ENCODE data around the gene DAGLA.

DAGLA gene

DNA sequence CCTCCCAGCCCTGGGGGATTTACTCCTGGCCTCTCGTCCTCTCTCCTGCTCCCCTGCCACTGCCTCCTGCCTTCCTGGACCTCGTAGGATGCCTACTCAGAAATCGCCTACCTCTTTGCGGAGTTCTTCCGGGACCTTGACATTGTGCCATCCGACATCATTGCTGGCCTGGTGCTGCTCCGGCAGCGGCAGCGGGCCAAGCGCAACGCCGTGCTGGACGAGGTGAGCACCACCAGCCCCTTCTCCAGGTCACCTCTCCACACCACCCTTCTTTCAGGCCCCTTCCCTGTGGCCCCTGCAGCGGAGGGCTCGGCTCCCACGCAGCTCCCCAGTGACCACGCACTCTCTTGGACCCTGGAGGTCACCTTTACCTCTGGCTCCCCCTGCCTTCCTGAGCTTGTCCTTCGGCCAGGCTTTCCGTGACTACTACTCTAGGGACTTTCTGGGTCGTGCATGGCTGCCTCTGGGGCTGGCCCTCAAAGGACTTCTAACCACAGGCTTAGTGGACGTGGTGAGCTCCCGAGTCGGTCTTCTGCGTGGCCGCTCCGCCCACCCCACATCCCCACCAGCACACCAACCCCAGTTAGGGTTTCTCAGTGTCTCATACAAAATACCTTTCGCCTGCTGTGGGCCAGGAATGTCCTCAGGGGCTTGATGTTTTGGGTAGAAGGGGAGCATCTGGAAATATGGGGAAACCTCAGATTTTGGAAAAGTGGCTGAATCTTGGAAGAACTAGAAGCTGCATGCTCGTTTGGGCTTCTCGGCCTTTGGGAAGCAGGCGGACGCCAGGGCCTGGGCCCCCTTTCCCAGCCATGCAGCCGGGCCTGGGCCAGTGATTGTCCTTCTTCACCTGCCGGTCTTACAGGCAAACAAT lies 48.1 kb downstream of the DAGLA start:
- DNase-seq (ENCODE audit: low read depth in 3 of 3): no peak

DNA sequence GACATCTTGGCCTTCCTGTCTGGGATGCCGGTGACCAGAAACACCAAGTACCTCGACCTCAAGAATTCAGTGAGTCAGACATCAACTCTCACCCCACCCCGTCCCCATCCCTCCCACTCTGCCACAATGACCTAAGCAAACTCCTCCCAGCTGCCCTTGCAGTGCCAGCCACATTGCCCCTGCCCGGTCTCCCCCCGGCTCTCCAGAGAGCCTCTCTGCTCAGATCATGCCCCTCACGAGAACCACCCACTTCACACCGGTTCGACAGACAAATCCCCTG lies 48.7 kb downstream of the DAGLA start:
- DNase-seq (ENCODE audit: low read depth in 3 of 3): no peak

DNA sequence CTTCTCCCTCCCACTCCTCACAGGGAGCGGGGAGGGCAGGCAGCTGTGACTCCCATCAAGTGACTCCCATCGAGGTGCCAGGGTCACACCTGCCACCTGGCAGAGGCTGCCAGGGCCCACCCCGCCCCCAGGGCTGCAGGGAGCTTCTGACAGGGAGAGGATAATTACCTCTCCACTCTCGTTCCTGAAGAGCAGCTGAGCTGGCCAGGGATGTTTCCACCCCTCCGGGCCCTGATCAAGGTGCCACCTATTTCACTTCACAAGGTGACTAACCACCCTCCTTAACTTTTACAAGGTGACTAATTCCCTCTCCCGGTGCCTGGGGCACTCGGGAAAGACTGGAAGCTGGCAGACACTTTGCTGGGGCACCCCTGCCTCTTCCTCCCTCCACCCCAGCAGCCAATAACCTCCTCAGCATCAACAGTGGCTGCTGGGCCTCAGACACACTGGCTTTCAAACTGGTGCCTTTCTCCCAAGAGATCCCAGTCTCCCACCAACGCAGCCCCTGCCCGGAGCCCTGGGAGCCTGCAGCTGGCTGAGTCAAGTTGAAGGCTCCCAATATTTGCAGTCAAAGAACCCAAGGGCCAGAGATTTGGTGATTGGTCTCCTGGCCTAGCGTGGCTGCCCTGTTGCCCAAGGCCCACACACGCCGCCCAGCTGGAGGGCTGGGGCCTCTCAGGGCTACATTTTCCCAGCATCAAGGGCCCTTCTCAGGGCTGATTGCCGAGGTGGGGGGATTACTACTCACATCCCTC lies 50.2 kb downstream of the DAGLA start:
- no peak for DNase-seq (ENCODE audit: low read depth in 3 of 3)

DNA sequence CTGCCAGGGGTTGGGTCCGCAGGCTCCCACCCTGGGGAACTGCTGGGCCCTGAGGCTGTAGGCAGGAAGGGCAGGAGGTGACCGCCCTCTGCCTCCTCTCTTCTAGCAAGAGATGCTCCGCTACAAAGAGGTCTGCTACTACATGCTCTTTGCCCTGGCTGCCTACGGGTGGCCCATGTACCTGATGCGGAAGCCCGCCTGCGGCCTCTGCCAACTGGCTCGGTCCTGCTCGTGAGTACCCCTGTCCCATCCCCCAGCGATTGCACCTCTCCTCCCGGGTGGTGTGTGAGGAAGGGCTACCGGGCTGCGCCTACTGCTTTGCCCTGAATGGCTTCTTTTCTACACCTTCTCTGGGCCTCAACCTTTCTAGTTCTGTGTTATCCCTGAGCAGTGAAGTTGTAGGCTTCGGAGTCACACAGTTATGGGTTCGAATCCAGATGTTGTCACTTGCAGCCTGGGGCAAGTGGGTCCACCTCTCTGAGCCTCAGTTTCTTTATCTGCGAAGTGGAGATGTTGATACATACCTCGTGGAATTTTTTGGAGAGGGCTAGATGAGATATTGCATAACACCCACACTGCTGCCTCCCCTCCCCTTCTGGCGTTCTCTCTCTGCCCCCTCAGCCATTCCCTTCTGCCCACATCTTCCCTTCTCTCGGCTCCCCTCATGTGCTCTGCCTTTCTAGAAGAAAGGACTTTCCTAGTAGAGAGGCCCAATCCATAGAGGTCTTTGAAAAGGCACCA lies 51.2 kb downstream of the DAGLA start:
- DNase-seq (ENCODE audit: low read depth in 3 of 3): no peak

DNA sequence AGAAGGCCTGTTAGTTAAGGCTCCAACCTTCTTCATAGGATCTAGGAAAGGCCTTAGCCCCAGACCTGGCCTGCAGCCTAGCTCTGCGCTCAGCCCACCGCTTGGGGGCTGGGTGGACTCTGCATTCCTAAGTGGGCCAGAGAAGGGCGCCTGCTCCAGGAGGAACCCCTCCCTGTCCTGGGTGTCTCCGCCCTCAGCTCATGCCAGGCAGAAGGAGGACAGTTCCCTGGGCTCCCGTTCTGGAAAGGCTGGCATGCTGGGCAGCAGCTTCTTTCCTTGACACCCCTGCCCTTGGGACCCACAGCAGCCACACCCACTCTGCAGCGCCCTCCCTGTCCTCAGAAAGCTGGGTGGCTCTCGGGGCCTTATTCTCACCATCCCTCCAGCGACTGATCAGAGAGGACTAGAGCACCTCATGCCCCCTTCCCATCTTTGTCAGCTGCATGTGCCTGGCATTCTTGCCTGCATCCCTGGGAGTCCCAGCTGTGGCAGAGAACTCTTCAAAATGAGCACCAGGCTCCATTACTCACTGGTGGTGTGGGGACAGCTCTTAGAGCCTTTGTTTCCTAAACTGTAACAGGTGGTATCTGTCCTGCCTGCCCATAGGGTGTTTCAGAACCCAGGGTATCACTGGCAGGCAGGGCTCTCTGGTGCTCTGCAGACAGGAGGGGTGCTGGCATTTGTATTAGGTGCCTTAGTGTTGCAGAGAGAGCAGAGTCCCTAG lies 51.9 kb downstream of the DAGLA start:
- DNase-seq (ENCODE audit: low read depth in 3 of 3): no peak

DNA sequence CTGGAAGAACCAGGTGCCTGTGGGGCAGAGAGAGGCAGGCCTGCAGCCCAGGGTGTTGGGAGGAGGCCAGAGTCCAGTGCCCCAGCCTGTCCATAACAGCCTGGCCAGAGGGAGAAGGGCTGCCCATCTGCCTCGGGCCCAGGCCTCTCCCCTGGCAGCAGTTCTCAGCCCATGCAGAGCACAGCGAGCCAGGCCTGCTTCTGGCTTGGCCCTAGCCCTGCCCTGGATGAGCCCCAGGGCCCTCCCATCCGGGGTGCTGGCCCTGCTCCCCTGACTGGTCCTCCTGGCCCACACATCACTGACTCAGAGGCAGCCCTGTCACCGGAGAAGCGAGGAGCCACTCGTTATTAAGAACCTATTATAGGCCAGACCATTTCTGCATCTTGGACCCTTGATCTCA lies 52.5 kb downstream of the DAGLA start:
- no peak for DNase-seq (ENCODE audit: low read depth in 3 of 3)

DNA sequence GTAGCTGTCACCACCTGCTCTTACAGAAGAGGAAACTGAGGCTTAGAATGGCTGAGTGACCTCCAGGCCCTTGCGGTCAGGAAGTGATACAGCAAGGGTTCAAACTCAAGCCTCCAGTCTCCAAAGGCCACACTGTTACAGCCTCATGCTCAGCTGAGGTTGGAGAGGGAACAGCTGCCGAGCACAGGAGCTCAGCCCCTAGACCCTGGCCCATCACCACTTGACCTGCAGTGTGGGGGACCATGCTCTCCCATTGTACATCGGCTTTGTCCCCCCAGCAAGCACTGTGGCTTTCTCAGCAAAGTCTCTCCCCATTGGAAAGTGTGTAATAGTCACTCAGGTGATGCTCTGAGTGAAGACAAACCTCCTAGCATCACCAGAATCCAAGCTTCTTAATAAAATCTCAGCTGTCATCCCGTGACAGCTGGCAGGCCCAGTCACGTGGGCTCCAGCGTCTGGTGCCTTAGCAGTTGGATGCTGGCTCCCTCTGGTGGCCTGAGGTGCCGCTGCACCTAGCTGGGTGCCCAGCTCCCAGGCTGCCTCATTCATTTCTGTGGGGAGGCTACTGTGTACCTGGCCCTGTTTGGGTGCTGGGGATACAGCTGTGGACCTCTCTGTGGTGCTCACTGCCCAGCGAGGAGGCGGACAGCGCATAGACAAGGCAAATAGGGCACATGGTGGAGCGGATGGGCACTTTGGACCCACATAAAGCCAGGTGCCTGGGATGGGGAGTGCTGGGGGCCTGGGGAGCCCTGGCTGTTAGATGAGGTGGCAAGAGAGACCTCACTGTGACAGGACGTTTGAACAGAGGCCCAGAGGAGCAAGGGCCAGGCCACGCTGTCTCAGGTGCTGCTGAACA lies 53.2 kb downstream of the DAGLA start:
- DNase-seq (ENCODE audit: low read depth in 3 of 3): peak; percentile 66 to 72 (median 69)

DNA sequence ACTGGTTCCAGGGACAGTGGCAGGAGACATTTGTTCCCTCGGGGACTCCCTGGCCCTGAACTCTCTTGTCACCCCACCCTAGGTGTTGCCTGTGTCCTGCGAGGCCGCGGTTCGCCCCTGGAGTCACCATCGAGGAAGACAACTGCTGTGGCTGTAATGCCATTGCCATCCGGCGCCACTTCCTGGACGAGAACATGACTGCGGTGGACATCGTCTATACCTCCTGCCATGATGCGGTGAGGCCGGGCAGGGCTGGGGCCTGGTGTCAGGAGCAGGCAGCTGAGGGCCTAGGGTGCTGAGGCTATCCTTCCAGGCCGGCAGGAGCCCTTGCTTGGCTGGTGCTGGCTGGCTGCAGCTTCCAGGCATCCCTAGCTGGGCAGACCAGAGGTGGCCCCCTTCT lies 54.6 kb downstream of the DAGLA start:
- DNase-seq (ENCODE audit: low read depth in 3 of 3): no peak

DNA sequence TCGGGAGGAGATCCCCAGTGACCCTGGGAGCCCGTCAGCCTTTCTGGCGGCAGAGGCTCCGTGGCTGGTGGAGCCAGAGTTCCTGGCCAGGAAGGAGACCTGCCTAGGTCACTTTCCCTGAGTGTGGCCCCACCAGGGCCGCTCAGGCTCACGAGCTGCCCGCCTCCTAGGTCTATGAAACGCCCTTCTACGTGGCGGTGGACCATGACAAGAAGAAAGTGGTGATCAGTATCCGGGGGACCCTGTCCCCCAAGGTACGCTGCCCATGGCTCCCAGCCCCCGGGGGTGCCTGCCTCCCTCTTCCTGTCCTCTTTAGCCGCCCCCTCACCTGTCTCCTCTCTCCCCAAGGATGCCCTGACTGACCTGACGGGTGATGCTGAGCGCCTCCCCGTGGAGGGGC lies 55.2 kb downstream of the DAGLA start:
- DNase-seq (ENCODE audit: low read depth in 3 of 3): no peak

DNA sequence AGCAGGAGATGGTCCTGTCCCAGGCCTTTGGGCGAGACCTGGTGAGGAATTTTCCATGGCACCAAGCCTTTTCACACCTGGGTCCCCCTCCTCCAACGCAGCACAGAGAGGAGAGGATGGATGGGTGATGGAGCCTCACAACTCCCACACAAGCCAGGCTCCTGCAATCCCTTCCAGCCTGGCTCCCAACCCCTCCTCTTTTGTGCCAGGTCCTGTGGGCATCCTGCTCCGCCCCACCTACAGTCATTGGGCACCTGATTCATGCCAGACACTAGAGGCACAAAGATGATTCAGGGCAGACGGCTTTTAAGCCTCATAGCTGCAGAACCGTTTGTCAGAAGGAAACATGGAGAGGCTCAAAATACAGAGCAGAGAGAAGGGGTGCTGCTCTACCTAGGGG lies 56.1 kb downstream of the DAGLA start:
- no peak for DNase-seq (ENCODE audit: low read depth in 3 of 3)

DNA sequence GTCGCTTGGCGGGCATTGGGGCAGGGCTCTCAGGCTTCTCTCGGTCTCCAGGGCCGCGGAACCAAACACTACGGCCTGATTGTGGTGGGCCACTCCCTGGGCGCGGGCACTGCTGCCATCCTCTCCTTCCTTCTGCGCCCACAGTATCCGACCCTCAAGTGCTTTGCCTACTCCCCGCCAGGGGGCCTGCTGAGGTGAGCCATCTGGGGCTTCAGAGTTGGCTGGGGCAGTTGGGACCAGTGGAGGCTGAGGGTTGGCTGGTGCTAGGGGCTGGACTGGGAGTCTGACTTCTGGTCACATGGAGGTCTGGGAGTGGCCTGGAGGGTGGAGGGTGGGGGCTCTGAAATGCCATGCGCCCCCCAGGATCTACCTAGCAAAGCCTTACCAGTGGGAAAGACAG lies 56.9 kb downstream of the DAGLA start:
- no peak for DNase-seq (ENCODE audit: low read depth in 3 of 3)

DNA sequence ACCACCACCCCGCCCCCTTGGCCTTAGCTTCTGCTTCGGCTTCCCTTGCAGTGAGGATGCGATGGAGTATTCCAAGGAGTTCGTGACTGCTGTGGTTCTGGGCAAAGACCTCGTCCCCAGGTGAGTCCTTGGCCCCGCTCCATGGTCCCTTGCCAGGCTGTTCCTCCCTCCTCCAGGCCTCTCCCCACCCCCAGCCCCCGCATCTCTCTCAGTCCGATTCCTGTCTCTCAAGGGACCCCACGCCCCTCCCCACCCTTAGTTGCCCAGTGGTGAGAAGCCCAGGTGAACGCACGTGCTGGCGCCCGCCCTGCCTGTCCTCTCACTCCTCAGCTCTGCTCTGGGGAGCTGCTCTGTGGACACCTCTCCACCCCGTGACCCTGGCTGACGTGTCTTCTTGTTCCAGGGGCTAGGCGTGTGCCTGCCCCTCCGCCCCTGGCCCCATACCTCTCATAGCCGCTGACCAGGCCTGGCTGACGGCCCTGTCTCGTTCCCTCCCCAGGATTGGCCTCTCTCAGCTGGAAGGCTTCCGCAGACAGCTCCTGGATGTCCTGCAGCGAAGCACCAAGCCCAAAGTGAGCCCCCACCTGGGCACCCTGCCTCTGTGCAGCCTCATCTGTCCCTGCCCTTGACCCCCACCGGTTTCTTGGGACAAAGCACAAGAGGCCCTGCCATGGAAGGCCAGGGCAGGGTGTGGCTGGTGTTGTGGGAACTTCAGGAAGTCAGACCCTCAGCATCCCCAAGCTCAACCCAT lies 57.6 kb downstream of the DAGLA start:
- no peak for DNase-seq (ENCODE audit: low read depth in 3 of 3)

DNA sequence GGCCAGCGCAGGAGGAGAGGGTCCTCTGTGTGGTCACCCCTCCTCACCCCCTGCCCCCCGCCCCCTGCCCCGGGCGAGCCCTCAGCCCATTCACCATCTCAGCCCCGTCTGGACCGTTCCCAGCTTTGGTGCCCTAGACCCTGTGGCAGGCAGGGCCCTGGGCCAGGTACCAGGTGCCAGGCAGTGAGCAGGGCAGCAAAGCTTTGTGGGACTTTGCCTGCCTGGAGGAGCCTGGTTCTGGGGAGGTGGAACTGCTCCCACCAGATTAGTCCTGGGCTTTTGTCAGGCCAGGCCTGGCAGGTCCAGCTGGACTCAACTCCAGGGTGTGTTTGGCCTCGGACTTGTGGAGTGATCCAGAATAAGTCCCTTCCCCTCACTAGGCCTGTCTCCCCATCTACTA lies 58.6 kb downstream of the DAGLA start:
- DNase-seq (ENCODE audit: low read depth in 3 of 3): no peak

DNA sequence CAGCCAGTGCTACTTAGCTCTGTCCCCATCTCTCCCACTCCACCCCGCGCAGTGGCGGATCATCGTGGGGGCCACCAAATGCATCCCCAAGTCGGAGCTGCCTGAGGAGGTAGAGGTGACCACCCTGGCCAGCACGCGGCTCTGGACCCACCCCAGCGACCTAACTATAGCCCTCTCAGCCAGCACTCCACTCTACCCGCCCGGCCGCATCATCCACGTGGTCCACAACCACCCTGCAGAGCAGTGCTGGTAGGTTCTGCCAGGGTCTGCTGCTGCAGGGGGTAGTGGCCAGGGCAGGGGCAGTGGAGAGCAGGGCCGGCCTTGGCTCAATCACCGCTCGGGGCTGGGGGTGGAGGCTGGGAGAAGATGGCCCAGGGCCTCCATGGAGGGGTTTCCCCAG lies 59.2 kb downstream of the DAGLA start:
- DNase-seq (ENCODE audit: low read depth in 3 of 3): no peak

DNA sequence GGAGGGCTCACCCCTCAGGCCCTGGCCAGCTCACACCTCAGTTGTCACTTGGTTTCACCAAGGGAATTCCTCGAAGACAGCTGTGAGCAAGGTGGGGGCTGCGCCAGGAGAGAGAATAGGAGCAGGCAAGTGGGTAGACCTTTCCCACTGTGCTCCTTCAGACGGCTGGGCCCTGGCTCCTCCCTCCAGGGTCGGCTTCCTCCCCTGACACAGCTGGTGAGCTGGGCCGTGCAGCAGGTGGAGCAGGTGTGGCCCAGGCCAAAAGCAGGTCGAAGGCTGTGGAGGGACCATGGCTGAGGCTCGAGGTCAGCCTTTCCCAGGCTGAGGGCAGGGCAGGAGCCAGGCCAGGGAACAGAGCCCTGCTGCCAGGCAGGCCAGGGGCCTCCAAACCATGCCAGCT lies 59.8 kb downstream of the DAGLA start:
- DNase-seq (ENCODE audit: low read depth in 3 of 3): no peak

DNA sequence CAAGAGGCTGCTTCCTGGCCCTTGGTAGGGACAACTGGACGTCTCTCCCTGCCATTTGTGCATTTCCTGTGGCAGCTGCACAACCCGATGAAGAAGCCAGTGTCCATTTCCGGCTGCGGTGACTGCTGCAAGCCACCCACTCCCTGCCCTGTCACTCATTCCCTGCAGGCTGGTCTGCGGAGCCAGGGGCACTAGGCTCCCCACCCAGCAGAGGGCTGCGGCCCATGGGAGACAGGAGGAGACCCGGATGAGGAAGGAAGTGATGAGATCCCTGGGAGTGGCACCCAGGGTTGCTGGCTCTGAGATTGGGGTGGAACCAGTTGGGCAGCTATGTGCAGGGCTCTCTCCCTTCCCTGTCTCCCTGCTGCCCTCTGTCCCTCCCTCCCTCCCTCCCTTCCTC lies 62.2 kb downstream of the DAGLA start:
- DNase-seq (ENCODE audit: low read depth in 3 of 3): no peak

DNA sequence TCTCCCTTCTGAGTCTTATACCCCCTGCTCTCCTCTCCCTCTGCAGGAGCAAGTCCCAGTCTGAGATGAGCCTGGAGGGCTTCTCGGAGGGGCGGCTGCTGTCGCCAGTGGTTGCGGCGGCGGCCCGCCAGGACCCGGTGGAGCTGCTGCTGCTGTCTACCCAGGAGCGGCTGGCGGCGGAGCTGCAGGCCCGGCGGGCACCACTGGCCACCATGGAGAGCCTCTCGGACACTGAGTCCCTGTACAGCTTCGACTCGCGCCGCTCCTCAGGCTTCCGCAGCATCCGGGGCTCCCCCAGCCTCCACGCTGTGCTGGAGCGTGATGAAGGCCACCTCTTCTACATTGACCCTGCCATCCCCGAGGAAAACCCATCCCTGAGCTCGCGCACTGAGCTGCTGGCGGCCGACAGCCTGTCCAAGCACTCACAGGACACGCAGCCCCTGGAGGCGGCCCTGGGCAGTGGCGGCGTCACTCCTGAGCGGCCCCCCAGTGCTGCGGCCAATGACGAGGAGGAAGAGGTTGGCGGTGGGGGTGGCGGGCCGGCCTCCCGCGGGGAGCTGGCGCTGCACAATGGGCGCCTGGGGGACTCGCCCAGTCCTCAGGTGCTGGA lies 63.4 kb downstream of the DAGLA start:
- no peak for DNase-seq (ENCODE audit: low read depth in 3 of 3)

DNA sequence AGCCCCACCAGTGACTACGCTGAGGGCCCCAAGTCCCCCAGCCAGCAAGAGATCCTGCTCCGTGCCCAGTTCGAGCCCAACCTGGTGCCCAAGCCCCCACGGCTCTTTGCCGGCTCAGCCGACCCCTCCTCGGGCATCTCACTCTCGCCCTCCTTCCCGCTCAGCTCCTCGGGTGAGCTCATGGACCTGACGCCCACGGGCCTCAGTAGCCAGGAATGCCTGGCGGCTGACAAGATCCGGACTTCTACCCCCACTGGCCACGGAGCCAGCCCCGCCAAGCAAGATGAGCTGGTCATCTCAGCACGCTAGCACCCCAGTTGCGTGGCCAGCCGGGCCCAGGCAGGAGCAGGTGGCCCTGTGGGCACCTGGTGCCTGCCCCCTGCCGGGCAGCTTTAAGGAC lies 64.0 kb downstream of the DAGLA start:
- no peak for DNase-seq (ENCODE audit: low read depth in 3 of 3)

DNA sequence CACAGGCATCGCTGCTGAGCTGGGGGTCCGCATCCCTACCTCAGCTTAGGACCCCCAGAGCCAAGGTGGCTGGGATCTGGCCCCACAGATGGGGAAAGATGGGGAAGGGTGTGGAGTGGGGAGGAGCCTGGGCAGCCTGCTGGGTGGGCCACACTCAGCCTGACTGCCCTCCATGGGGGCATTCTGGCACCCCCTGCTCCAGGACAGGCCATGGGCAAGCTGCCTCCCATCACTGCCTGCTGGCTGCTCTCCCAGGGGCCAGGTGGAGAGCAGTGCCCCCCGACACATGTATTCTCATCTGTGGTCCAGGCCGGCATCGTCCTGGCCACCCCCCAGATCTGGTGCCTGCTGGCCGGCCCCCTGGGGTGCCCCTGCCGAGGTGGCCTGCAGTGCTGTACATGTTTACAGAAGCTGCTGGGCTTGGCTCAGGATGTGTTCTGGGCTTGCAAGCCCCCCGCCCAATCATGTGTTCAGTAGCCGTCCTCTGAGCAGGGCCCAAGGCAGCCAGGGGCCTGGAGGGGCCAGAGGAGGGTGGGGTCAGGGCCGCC lies 64.5 kb downstream of the DAGLA start:
- no peak for DNase-seq (ENCODE audit: low read depth in 3 of 3)

Measured in stimulated activated CD4-positive, alpha-beta T cell treated with anti-CD3 and anti-CD28 coated beads, TNF-alpha, amount 100 ng/mL, for 48 hours (primary cell).